Measurements from ENCODE around the gene LRRC18. TPM values are rescaled to one million over a fixed set of nuclear protein-coding genes. Genes with fewer than 3 reads are reported as not detected.

Gene LRRC18
- total and polyA plus RNA-seq, 9 of the 15 experiments (the other 6 are each of a cell fraction or from before 2014, with no cell fraction given): not detected

GRCh38 chr10:48900371-48900801, 39.3 kb downstream of the LRRC18 start:
- intact Hi-C loops (cut with micrococcal nuclease): no loop called here
- no peaks in the 10 kb centered on the region for H3K36me3 ChIP-seq (ENCODE audit: control insufficient read depth, insufficient read depth, low read length)
- FAIRE-seq: no peak

More at GRCh38 chr10:48900371-48900801, 39.3 kb downstream of the LRRC18 start:
- H3K27ac ChIP-seq (ENCODE audit: extremely low read depth, low read depth, low read length): no peak overlapping the region
- ATAC-seq (peak; percentile 71), DNase-seq (ENCODE audit: extremely low read depth in 1 of 4, low spot score in 3 of 4) (no peak)
- no peak overlapping the region for H3K4me2 ChIP-seq (ENCODE audit: insufficient read depth, low read length)
- H3K9me3 ChIP-seq (replicated peaks; ENCODE audit: control insufficient read depth, insufficient read depth, low read depth, low read length): no peaks in the 10 kb centered on the region
- peak overlapping the region; percentile 21; the same call in 1 of the 2 replicates for H2AFZ ChIP-seq (ENCODE audit: low read depth, low read length)
- WGBS (ENCODE audit: insufficient coverage, low coverage, missing lambda C conversion rate): 13% methylated on average over 2 of the region's 2 CpGs
- no peak overlapping the region for H3K4me3 ChIP-seq
- H3K27me3 ChIP-seq (ENCODE audit: control insufficient read depth in 2 of 2, insufficient read depth in 2 of 2, low read length in 2 of 2): peaks cover 8 to 40% of the 10 kb centered on the region in 2 experiments; a peak in 4 of 5 replicates
- ChIA-PET POLR2A (interaction anchor here (0.7 kb wide), 1 partner anchor 55 kb away, joined by 3 read pairs; no protein-coding TSS in a partner anchor), CTCF (ENCODE audit: low intra/inter-chr PET ratio) (no interaction called here)
- no TSS peak for BruUV-seq (replicated peaks)
- no peaks in the 10 kb centered on the region for H3K79me2 ChIP-seq (ENCODE audit: control insufficient read depth, insufficient read depth, low read length)
- peak; percentile 43; the same call in 1 of the 2 replicates for TF ChIP-seq GABPA (tag; conservative IDR thresholded peaks at IDR 0.05; ENCODE audit: low read depth)
- TF ChIP-seq GTF3C2 (IDR thresholded peaks at IDR 0.05; ENCODE audit: borderline replicate concordance, extremely low read depth, insufficient read length): no peak
- TF ChIP-seq ZNF316 (IDR thresholded peaks at IDR 0.05): peak; percentile 59
- TF ChIP-seq MAFG (tag; conservative IDR thresholded peaks at IDR 0.05): peak; percentile 52
- TF ChIP-seq NFE2 (IDR thresholded peaks at IDR 0.05; ENCODE audit: low read depth): peak; percentile 66
- TF ChIP-seq CHD2 (IDR thresholded peaks at IDR 0.05; ENCODE audit: low read depth, low read length): no peak
- TF ChIP-seq MAFK (IDR thresholded peaks at IDR 0.05; ENCODE audit: low read length): peak; percentile 29; the same call in 1 of the 2 replicates
- TF ChIP-seq NCOR1 (IDR thresholded peaks at IDR 0.05): no peak
- TF ChIP-seq SPI1 (IDR thresholded peaks at IDR 0.05; ENCODE audit: borderline replicate concordance, low read depth, low read length): 0 out of 2 replicates have a peak, but pooled peaks have one; percentile 45
- H4K20me1 ChIP-seq (replicated peaks; ENCODE audit: control insufficient read depth, insufficient read depth, low read length): no peaks in the 10 kb centered on the region
- H3K9ac ChIP-seq (ENCODE audit: insufficient read depth in 1 of 2, low read depth in 2 of 2, low read length in 2 of 2): no peak overlapping the region
- in situ Hi-C loops (cut with MboI): no loop called here
- H3K9me1 ChIP-seq (ENCODE audit: control insufficient read depth, insufficient read depth, low read length): no peaks in the 10 kb centered on the region
- no peaks in the 10 kb centered on the region for H3K4me1 ChIP-seq (replicated peaks in 1 of 2; ENCODE audit: control insufficient read depth in 2 of 2, insufficient read depth in 2 of 2, low read length in 2 of 2)

All from K562 (cell line).